RWPE1 (cell line): ENCODE results near the gene CLDN10.

ENCODE experiments used
- CTCF ChIA-PET: fragments of 350-600 bp; sonication (Branson Sonifier 250); formaldehyde crosslinking; extraction: SDS; loops from one replicate; lab custom pipeline; 2021; lab: Yijun Ruan, JAX
- POLR2A ChIA-PET: fragments of 400-600 bp; formaldehyde crosslinking; extraction: SDS; loops from one replicate; lab custom pipeline; 2020; ENCODE audit warnings: antibody characterized with exemption; ENCODE audit not compliant: low non-redundant PET; lab: Yijun Ruan, JAX
- DNase-seq: peaks from one replicate; pipeline ENCODE4 v3.0.0; 2012; ENCODE audit warnings: low spot score
- H3K27ac ChIP-seq: fragments of 450-650 bp; 2 replicates; pipeline ENCODE4 v1.5.1; 2017
- TF ChIP-seq, protein P1 (sequence below): fragments of 450-650 bp; conservative IDR thresholded peaks from 2 replicates; pipeline ENCODE4 v1.5.1; 2017; ENCODE audit warnings: low read depth, mild to moderate bottlenecking

The CLDN10 gene

GRCh38 chr13:95626768-95627167 is 74.2 kb downstream of the CLDN10 start:
- ChIA-PET CTCF (interaction anchor here (0.6 to 1.1 kb wide), 3 partner anchors 86 to 1050 kb away, joined by 3 read pairs; no protein-coding TSS in a partner anchor), POLR2A (no interaction called here)
- TF ChIP-seq, protein P1, sequence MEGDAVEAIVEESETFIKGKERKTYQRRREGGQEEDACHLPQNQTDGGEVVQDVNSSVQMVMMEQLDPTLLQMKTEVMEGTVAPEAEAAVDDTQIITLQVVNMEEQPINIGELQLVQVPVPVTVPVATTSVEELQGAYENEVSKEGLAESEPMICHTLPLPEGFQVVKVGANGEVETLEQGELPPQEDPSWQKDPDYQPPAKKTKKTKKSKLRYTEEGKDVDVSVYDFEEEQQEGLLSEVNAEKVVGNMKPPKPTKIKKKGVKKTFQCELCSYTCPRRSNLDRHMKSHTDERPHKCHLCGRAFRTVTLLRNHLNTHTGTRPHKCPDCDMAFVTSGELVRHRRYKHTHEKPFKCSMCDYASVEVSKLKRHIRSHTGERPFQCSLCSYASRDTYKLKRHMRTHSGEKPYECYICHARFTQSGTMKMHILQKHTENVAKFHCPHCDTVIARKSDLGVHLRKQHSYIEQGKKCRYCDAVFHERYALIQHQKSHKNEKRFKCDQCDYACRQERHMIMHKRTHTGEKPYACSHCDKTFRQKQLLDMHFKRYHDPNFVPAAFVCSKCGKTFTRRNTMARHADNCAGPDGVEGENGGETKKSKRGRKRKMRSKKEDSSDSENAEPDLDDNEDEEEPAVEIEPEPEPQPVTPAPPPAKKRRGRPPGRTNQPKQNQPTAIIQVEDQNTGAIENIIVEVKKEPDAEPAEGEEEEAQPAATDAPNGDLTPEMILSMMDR, result no peak
- H3K27ac ChIP-seq, result no peak overlapping the region
- DNase-seq, result no peak

DNA sequence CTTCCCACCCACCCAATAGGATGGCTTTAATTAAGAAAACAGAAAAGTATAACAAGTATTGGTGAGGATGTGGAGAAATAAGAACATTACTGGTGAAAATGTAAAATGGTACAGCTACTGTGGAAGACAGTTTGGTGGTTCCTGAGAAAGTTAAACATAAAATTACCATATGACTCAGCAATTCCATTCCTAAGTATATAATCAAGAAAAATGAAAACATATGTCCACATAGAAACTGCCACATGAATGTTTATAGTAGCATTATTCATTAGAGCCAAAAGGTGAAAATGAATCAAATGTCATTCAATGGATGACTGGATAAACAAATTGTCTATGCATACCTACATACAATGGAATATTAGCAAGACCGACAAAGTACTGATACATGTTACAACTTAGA is 75.1 kb downstream of the CLDN10 start:
- ChIA-PET CTCF (interaction anchor here (0.7 to 1.1 kb wide), 2 partner anchors 206 to 438 kb away, joined by 3 to 4 read pairs; no protein-coding TSS in a partner anchor), POLR2A (no interaction called here)
- TF ChIP-seq, protein P1, result no peak
- no peak overlapping the region for H3K27ac ChIP-seq
- DNase-seq, result no peak

GRCh38 chr13:95628488-95628887 is 76.0 kb downstream of the CLDN10 start:
- no peak for DNase-seq
- ChIA-PET CTCF (interaction anchor here (0.7 kb wide), 1 partner anchor 439 kb away, joined by 4 read pairs; no protein-coding TSS in a partner anchor), POLR2A (no interaction called here)
- H3K27ac ChIP-seq, result no peak overlapping the region
- TF ChIP-seq, protein P1, result no peak

DNA sequence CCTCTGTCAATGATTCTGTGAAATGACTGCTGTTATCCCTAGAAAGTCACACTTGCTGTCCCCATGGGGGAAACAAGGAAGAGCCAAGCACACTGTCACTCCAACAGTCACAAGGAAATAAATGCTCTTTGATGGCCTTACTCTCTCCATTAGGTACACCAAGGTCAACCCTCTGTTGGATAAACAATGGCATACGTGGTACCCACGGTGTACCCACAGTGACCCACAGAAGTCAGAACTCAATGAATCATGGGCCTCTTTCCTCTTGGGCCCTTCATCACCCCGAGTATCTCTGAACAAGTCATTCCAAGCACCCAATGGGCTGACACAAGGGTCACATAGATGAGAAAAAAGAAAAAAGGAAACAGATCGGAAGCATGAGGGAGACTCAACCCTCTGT is 76.6 kb downstream of the CLDN10 start:
- ChIA-PET POLR2A (no interaction called here), CTCF (no interaction called here)
- no peak for DNase-seq
- TF ChIP-seq, protein P1, result no peak
- H3K27ac ChIP-seq, result no peak overlapping the region
